Measurements from ENCODE around the gene PPP1R14C. TPM values are rescaled to one million over a fixed set of nuclear protein-coding genes. Genes with fewer than 3 reads are reported as not detected.
"Not testable (repeated sequence)": the region's sequence is repeated elsewhere in the genome, so short reads cannot be mapped to it uniquely, and the experiment has no call there.

Gene PPP1R14C
- total RNA-seq, 2 donors from 2014 or later = 28.9 to 40.0 TPM

DNA sequence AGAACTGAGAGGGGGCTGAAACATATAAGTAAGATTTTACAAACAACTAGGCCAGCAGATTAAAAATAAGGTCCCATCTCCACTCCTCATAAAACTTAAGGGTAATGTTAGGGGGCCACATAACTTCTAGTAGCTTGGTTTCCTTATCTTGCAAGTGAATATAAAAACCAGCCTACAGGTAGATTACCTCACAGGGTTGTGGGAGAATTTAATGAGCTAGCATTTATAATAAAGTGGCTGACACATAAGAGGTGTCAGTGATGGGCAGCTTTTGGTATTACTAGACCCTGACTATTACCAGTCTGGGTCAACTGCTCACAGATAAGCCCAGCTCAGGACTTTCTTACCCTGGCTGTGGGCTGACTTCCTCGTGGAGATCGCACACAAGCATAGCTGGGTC lies 9.2 kb upstream of the PPP1R14C start:
- peak; percentile 13 for ATAC-seq
- no peak for DNase-seq
- intact Hi-C loops (cut with DNase I, micrococcal nuclease) = no loop called here

- intact Hi-C loops (cut with DNase I, micrococcal nuclease) = no loop called here
- ATAC-seq (peak; percentile 86), DNase-seq (peak; percentile 77 to 81)
Measured at GRCh38 chr6:150134280-150134920, 8.4 kb upstream of the PPP1R14C start.

DNA sequence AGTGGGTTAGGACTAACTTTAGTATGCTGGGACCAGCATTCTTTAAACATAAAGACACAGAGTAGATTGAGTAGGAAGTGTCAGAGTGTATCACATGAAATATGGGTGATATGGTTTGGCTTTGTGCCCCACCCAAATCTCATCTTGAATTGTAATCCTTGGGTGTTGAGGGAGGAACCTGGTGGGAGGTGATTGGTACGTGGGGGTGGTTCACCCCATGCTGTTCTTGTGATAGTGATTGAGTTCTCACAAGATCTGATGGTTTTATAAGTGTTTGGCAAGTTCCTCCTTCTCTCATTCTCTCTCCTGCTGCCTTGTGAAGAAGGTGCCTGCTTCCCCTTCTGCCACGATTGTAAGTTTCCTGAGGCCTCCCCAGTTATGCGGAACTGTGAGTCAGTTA lies 5.1 kb upstream of the PPP1R14C start:
- DNase-seq; intact Hi-C loops (cut with DNase I, micrococcal nuclease): not testable (repeated sequence)

DNA sequence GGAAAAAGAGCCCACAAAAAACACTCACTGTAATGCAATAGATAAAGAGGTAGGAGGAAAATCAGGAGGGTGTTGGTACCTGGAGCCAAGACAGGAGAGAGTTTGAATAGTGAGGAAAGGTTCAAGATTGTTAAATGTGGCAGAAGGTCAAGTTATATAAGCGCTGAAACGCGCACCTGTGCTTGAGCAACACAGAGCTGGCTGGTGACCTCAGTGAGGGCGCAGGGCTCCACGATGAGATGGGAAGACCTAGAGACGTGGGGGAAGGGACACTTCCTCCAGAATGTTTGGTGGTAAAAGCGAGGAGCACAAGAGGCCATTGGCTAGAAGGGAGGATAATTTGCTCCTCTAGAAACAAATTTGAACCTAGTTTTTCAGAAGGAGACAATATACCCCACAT lies 4.2 kb upstream of the PPP1R14C start:
- ATAC-seq = peak; percentile 37
- intact Hi-C loops (cut with DNase I, micrococcal nuclease) = no loop called here

More for the DNA sequence above, 5.1 kb upstream of the PPP1R14C start:
- ATAC-seq = not testable (repeated sequence)

GRCh38 chr6:150139533-150139932 lies 3.3 kb upstream of the PPP1R14C start:
- intact Hi-C loops (cut with DNase I, micrococcal nuclease) = no loop called here
- no peak for DNase-seq
- ATAC-seq = no peak

More for the DNA sequence above, 4.2 kb upstream of the PPP1R14C start:
- DNase-seq = peak; percentile 44 to 56

- intact Hi-C loops (cut with DNase I, micrococcal nuclease) = no loop called here
- ATAC-seq (no peak), DNase-seq (no peak)
Measured at GRCh38 chr6:150140236-150140969, 2.4 kb upstream of the PPP1R14C start.

DNA sequence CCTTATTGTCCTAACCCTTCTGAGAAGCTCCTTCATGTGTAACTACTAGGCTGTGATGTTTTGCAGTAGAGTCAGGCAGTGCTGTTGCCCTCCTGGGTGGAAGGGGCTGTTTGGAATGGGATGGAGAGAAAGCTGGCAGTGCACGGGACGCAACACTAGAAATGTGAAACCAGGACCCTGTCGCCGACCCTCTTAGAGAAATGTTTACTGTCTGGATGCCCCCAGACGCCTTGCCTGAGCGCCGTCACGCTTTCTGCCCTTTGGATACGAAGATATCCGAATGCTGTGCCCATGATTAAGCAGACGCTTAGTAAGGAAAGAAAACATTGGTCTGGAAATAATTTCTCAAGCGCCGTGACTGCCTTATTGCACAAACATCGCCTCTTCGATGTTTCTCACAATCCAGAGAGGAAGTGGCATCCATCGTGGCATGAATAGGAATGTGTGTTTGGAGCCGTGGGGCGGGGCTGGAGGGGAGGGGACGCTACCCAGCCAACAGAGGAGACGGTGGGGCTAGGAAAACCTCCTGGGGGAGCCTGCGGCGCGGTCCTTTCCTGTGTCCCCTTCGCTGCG lies 661 bp upstream of the PPP1R14C start:
- peak in 1 of 2 donors; percentile 48 for DNase-seq
- ATAC-seq = peak; percentile 26
- intact Hi-C loops (cut with DNase I, micrococcal nuclease) = no loop called here

- DNase-seq = peak in 1 of 2 donors; percentile 55
- ATAC-seq = peak; percentile 57
- intact Hi-C loops (cut with DNase I, micrococcal nuclease) = no loop called here
Measured at GRCh38 chr6:150143516-150144293, 861 bp downstream of the PPP1R14C start.

GRCh38 chr6:150144294-150144868 lies 1.5 kb downstream of the PPP1R14C start:
- ATAC-seq = no peak
- intact Hi-C loops (cut with DNase I, micrococcal nuclease) = no loop called here
- no peak for DNase-seq

GRCh38 chr6:150145427-150145826 lies 2.6 kb downstream of the PPP1R14C start:
- intact Hi-C loops (cut with DNase I, micrococcal nuclease) = no loop called here
- ATAC-seq = no peak
- no peak for DNase-seq

- ATAC-seq (no peak), DNase-seq (no peak)
- intact Hi-C loops (cut with DNase I, micrococcal nuclease) = no loop called here
Measured at GRCh38 chr6:150145830-150146229, 3.0 kb downstream of the PPP1R14C start.

DNA sequence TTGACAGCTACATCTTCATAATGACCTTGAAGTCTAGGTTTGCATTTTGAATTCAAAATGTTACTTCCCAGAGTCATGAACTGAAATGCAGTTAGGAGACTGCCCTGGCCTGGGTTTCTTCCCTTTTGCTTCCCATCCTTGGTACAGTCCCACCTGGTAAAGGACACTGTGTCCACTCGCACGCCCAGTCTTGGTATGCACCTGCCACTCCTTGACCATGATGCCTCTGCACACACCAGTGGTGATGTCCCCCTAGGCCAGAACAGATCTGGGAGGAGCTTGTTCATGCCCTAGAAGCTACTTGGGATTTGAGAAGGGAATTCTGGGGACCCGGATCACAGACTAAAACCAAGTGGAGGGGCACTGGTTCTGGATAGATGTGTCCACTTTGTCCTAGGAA lies 3.6 kb downstream of the PPP1R14C start:
- intact Hi-C loops (cut with DNase I, micrococcal nuclease) = no loop called here

GRCh38 chr6:150149146-150149545 lies 6.3 kb downstream of the PPP1R14C start:
- intact Hi-C loops (cut with DNase I, micrococcal nuclease) = no loop called here
- ATAC-seq = no peak
- DNase-seq = no peak

More for the DNA sequence above, 3.6 kb downstream of the PPP1R14C start:
- ATAC-seq (no peak), DNase-seq (peak in 1 of 2 donors; percentile 56)

GRCh38 chr6:150150458-150150820 lies 7.6 kb downstream of the PPP1R14C start:
- intact Hi-C loops (cut with DNase I, micrococcal nuclease) = no loop called here
- DNase-seq (no peak), ATAC-seq (no peak)

DNA sequence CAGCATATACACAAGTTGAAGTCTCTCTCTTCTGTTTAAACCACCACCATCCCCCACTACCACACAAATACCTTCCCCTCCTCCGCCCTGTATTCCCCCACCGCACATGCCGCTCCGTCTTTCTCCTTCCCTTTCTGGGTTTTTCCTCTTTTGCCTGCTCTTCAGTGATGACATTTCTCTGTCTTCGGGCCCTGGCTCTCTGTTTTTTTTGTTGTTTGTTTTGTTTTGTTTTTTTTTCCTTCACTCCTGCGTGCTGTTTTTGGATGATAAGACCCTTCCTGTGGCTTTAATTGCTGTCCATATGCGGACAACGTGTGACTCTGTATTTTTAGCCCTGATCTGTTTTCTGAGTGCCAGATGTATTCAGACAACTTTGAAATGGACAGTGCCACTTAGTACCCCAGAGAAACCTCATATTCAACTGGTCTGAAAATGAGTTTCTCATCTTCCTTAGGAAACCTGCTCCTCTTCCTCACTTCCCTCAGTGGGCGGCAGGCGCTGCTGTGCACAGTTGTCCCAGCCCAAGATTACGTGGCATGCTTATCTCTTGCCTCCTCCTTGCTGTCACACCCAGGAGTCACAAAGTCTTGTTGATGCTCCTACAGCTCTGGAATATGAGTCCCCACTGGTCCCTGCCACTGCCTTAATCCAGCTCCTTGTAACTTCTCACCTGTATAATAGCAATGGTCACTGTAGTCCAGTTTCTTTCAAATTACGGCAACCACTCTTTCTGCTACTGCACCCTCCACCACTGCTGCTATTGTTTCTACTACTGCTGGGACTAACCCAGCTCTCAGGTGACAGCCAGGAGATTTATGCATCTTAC lies 8.2 kb downstream of the PPP1R14C start:
- DNase-seq (peak; percentile 36 to 76), ATAC-seq (peak; percentile 76)
- intact Hi-C loops (cut with DNase I, micrococcal nuclease) = no loop called here

- intact Hi-C loops (cut with DNase I, micrococcal nuclease) = no loop called here
- peak; percentile 78 for ATAC-seq
Measured at GRCh38 chr6:150152891-150153876, 10.3 kb downstream of the PPP1R14C start.

DNA sequence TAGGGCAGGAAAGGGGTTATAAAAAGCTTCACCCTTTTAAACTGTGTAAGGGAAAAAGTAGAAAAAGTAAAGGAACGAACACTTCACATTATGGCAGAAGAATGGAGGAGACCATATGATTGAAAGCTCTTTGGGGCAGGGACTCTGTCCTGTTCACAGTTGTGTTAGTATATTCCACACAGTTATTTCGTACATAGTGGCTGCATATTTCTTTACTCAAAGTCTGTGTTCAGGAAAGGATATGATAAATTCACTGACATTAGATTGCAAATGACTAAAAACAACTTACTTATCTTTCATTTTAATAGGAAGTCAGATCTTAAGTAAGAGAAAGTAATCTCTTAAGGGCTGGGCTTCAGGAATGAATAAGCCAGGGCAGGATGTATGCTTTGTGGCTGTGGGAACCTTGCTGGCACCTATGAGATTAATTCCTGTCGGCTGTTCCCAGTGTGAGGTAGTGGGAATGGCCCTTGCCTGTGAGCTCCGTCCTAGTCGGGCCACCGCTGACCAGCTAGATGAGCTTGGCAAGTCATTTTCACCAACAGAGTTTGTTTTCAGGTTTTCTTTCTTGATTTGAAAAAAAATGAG lies 11.2 kb downstream of the PPP1R14C start:
- intact Hi-C loops (cut with DNase I, micrococcal nuclease) = no loop called here

More at GRCh38 chr6:150152891-150153876, 10.3 kb downstream of the PPP1R14C start:
- DNase-seq = no peak

More for the DNA sequence above, 11.2 kb downstream of the PPP1R14C start:
- peak; percentile 62 for ATAC-seq
- no peak for DNase-seq
